MM.1S (cell line): ENCODE measurements around the gene CCL2.

ENCODE experiments used
- CTCF ChIP-seq: fragments of 300-600 bp; sonication (generic); IDR thresholded peaks from 2 replicates; pipeline ENCODE4 v1.5.1; 2016; ENCODE audit warnings: antibody characterized with exemption, low read length, mixed read lengths
- EZH2 ChIP-seq: fragments of 300-600 bp; sonication (generic); optimal IDR thresholded peaks from 2 replicates; pipeline ENCODE3; 2017; ENCODE audit warnings: low read depth, mild to moderate bottlenecking, antibody characterized with exemption, low read length, mixed read lengths

- TF ChIP-seq EZH2 (no peak), CTCF (no peak)
Observed at GRCh38 chr17:34205401-34205800, 49.7 kb upstream of the CCL2 start.
